Neutrophil (primary cell): Measurements from ENCODE around the gene ERAP2.

Experiments
- H3K27ac ChIP-seq: fragments of 200-600 bp; sonication (generic); 2 replicates; pipeline ENCODE4 v1.5.1; 2016; ENCODE audit warnings: mild to moderate bottlenecking, moderate library complexity
- H3K27me3 ChIP-seq: fragments of 200-600 bp; sonication (generic); 2 replicates; pipeline ENCODE4 v1.6.0; 2016; ENCODE audit warnings: mild to moderate bottlenecking
- H3K36me3 ChIP-seq: fragments of 200-600 bp; sonication (generic); 2 replicates; pipeline ENCODE4 v1.5.1; 2017
- H3K4me1 ChIP-seq, 2 experiments: fragments of 200-600 bp in 1 of 2; sonication (generic) in 1 of 2; 1 replicate in 1 of 2; 2 replicates in 1 of 2; pipeline versions ENCODE4 v1.5.1 to v1.6.1; 2013 to 2016; ENCODE audit warnings: low read depth in 1 of 2, low read length in 1 of 2, mild to moderate bottlenecking in 1 of 2, moderate library complexity in 1 of 2; ENCODE audit not compliant: control insufficient read depth in 1 of 2, insufficient read depth in 1 of 2
- H3K4me3 ChIP-seq, 2 experiments: fragments of 200-600 bp in 1 of 2; sonication (generic) in 1 of 2; 1 replicate in 1 of 2; 2 replicates in 1 of 2; pipeline ENCODE4 v1.5.1; 2013 to 2016; ENCODE audit warnings: low read depth in 1 of 2, low read length in 1 of 2, mild to moderate bottlenecking in 1 of 2, moderate library complexity in 1 of 2
- H3K9me3 ChIP-seq: fragments of 200-600 bp; sonication (generic); 2 replicates; pipeline ENCODE4 v1.5.1; 2016
- TF ChIP-seq, protein P1 (sequence below): fragments of 200-600 bp; sonication (generic); IDR thresholded peaks from 2 replicates; pipeline ENCODE4 v1.5.1; 2016; ENCODE audit warnings: antibody characterized with exemption

Gene ERAP2

DNA sequence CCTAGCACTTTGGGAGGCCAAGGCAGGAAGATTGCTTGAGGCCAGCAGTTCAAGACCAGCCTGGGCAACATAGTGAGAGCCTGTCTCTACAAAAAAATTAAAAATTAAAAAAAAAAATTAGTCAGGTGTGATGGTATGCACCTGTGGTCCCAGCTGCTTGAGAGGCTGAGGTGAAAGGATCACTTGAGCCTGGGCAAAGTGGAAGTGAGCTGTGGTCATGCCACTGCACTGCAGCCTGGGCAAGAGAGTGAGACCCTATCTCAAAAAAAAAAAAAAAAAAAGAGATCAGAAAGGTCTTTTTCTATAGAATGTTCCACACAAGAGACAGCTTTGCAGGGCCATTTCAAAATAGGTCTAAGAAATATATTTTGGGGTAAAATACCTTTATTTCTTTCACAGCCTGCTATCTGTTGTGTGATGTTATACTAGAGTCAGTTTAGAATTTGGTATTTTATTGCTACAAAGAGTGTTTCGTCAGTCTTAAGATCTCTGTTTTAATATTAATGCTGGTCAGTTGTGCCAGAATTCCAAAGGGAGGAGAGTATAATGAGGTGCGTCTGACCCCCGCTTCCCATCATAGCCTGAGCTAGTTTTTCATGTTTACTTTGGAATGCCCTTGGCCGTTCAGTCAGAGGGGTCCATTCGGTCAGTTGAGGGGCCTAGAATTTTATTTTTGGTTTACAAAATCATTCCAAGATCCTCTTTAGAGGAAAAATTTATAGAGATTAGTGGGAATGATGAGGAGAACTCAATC, 69.0 kb downstream of the ERAP2 start:
- TF ChIP-seq, protein P1, sequence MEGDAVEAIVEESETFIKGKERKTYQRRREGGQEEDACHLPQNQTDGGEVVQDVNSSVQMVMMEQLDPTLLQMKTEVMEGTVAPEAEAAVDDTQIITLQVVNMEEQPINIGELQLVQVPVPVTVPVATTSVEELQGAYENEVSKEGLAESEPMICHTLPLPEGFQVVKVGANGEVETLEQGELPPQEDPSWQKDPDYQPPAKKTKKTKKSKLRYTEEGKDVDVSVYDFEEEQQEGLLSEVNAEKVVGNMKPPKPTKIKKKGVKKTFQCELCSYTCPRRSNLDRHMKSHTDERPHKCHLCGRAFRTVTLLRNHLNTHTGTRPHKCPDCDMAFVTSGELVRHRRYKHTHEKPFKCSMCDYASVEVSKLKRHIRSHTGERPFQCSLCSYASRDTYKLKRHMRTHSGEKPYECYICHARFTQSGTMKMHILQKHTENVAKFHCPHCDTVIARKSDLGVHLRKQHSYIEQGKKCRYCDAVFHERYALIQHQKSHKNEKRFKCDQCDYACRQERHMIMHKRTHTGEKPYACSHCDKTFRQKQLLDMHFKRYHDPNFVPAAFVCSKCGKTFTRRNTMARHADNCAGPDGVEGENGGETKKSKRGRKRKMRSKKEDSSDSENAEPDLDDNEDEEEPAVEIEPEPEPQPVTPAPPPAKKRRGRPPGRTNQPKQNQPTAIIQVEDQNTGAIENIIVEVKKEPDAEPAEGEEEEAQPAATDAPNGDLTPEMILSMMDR, result no peak
- Histone ChIP-seq H3K27ac (no peak overlapping the region), H3K36me3 (no peaks in the 10 kb centered on the region), H3K9me3 (no peaks in the 10 kb centered on the region), H3K4me3 (no peak overlapping the region), H3K4me1 (peaks cover 0 to 4% of the 10 kb centered on the region in 2 experiments), H3K27me3 (no peaks in the 10 kb centered on the region)

DNA sequence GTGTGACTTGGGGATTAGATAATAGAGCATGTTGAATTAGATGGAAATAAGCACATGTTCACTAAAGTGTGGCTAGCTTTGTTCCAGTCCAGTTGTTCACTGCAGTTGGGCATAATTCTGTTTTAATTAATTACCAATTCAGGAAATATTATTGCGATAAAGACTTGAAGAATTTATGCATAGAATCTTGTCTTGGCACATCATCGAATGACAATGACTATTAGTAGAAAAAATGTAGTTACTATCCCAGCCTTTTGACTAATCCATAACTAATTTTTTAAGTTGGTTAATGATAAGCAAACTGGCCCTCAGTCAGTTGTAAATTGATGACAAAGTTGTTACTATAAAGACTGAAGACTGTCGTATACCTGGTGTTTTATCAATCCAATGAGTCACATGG, 70.1 kb downstream of the ERAP2 start:
- H3K27me3 ChIP-seq, result no peaks in the 10 kb centered on the region
- H3K9me3 ChIP-seq, result no peaks in the 10 kb centered on the region
- no peak overlapping the region for H3K27ac ChIP-seq
- H3K36me3 ChIP-seq, result no peaks in the 10 kb centered on the region
- H3K4me1 ChIP-seq, result no peaks in the 10 kb centered on the region
- H3K4me3 ChIP-seq, result no peak overlapping the region
- TF ChIP-seq, protein P1, result no peak

DNA sequence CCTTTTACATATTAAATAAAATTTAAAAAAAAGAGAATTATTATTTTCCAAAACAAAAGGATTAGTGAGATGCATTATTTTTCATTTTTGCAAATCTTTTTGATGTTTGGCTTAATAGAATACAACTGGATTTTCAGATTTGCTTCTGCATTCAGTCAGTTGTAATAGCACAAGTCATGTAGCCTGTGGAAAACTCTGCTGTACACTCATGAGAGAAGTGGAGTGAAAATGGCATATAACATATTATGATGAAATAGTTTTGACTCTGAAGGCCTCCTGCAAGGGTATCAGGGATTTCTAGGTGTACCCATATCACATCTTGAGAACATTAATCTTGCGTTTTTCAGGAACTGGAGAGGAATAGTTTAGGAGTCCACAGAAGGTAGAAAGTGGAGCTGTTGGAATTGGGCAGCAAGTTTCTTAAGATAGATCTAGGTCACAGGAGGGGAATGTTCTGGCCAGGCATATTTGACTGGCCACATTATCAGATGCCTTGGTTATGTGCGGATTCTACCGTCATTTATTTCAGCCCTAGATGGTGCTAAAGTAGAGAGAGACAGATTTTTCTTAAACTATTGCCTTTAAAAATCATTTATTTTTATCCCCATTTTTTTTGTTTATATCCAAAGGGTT, 75.9 kb downstream of the ERAP2 start:
- Histone ChIP-seq H3K27ac (no peak overlapping the region), H3K4me1 (peaks cover 2 to 3% of the 10 kb centered on the region in 2 experiments), H3K9me3 (no peaks in the 10 kb centered on the region), H3K4me3 (no peak overlapping the region), H3K27me3 (no peaks in the 10 kb centered on the region), H3K36me3 (no peaks in the 10 kb centered on the region)
- TF ChIP-seq, protein P1, result no peak

DNA sequence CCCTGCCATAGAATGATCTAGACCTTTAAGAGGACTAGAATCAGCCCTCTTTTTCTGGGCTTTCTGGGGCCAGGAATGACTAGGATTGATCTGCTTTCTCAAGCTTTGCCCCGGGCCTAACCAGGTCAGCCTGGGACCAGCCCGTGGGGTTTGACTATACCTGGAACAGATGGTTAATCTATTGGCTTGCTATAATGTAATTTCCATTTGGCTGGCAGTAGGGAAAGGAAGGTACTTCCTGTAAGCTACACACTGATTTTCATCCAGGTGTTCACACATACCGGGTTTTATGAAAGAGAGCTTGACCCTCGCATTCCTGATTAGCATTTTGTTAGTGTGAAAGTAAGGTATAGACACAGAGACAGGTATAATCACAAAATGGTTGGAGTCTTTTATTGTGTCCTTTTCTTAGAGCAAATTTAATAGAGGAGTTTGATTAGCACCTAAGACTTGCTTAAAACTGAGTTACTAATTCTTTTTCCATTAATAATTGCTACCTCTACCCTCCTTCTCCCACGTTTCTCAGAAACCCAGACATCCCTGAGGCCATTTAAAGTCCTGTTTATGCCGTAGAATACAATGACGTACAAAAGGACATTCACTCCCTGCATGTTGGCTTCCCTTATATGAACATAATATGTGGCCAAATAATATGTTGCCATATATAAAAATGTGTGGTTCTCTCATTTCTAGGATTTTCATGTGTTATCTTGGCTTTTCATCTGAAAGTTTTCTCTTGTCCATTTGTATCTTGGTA, 76.9 kb downstream of the ERAP2 start:
- TF ChIP-seq, protein P1, result no peak
- Histone ChIP-seq H3K27ac (no peak overlapping the region), H3K36me3 (no peaks in the 10 kb centered on the region), H3K27me3 (no peaks in the 10 kb centered on the region), H3K9me3 (no peaks in the 10 kb centered on the region), H3K4me1 (peaks cover 11 to 12% of the 10 kb centered on the region in 2 experiments), H3K4me3 (no peak overlapping the region)

DNA sequence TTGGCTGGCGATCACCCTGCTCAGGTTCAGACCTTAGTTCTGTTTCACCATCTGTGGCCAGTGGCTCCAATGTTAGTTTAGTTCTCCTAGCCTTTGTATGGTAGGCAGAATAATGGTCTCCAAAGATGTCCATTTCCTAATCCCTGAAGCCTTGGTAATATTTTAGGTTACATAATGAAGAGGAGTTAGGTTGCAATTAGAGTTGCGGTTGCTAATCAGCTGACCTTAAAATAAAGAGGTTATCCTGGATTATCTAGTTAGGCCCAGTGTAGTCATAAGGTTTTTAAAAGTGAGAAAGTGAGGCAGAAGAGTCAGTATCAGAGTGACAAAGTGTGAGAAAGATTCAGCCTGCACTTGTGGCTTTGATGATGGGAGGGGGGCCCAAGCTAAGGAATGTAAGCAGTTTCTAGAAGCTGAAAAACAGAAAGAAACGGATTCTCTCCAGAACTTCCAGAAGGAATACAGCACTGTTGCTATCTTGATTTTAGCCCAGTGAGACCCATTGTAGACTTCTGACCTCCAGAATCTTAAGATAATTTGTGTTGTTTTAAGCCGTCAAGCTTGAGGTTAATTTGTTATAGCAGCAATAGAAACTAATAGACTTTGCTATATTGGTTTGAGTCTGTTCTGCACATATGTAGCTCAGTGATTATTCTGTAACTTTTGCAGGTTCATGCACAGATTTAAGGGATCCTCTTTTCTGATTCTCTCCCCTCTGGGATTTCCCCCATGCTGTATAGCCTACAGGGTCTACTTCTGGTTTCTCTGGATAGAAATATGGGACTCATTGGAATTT, 81.2 kb downstream of the ERAP2 start:
- H3K27me3 ChIP-seq, result no peaks in the 10 kb centered on the region
- peak overlapping the region; percentile 68 for H3K27ac ChIP-seq
- TF ChIP-seq, protein P1, result no peak
- no peaks in the 10 kb centered on the region for H3K9me3 ChIP-seq
- H3K4me3 ChIP-seq, result no peak overlapping the region
- no peaks in the 10 kb centered on the region for H3K36me3 ChIP-seq
- H3K4me1 ChIP-seq, result peaks cover 52 to 53% of the 10 kb centered on the region in 2 experiments
